NT2/D1 (cell line): ENCODE data around the gene SEMA3C.

Source experiments
- SUZ12 ChIP-seq: IDR thresholded peaks from 2 replicates; pipeline ENCODE4 v1.6.1; 2011; ENCODE audit not compliant: insufficient read length, insufficient read depth; ENCODE audit errors: extremely low read depth
- ZNF274 ChIP-seq: IDR thresholded peaks from 2 replicates; pipeline ENCODE4 v1.6.1; 2011; ENCODE audit warnings: mild to moderate bottlenecking, low read depth, low read length

DNA sequence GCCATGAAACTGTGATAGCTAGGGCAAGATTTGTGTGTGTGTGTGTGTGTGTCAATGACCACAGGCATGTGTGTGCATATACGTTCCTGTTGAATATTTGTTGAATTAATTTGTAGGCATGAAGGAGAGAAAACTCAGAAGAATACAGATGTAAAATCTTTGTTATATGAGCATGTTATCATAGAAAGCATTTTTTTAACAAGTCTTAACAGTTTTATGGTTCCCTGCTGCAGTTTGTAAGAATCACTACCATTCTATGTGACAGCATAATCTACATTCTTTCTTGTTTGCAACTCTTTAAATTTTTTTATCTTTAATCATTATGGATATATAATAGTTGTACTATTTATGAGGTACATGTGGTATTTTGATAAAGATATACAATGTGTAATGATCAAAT, 150.1 kb downstream of the SEMA3C start:
- TF ChIP-seq ZNF274 (no peak), SUZ12 (no peak)
